ENCODE data around the gene OPHN1.

- TF ChIP-seq CTCF (IDR thresholded peaks at IDR 0.05) (no peak), POLR2AphosphoS5 (IDR thresholded peaks at IDR 0.05) (no peak), POLR2A (IDR thresholded peaks at IDR 0.05) (no peak)
Measured at GRCh38 chrX:68112321-68112720, 321.0 kb downstream of the OPHN1 start.

Data from gastroesophageal sphincter (tissue), 3 donors.